Measurements from ENCODE around the gene STUB1.

DNA sequence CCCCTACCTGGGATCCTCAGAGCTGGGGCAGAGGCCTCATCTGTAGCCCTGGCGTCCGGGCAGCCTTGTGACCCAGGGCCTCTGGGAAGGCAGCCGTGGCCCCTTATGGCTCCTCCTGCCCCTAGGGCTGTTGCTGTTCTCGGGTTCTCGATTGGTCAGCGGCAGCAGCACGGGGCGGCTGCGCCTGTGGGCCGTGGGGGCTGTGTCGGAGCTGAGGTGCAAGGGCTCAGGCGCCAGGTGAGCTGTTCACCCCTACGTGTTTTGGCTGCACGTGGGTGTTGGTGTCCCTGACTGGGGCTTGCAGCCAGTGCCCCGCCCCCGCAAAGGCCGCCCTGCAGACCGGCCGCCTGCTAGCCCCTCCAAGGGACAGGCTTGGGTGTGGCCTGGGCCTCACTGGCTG, 18.1 kb upstream of the STUB1 start:
- TF ChIP-seq, protein P1, sequence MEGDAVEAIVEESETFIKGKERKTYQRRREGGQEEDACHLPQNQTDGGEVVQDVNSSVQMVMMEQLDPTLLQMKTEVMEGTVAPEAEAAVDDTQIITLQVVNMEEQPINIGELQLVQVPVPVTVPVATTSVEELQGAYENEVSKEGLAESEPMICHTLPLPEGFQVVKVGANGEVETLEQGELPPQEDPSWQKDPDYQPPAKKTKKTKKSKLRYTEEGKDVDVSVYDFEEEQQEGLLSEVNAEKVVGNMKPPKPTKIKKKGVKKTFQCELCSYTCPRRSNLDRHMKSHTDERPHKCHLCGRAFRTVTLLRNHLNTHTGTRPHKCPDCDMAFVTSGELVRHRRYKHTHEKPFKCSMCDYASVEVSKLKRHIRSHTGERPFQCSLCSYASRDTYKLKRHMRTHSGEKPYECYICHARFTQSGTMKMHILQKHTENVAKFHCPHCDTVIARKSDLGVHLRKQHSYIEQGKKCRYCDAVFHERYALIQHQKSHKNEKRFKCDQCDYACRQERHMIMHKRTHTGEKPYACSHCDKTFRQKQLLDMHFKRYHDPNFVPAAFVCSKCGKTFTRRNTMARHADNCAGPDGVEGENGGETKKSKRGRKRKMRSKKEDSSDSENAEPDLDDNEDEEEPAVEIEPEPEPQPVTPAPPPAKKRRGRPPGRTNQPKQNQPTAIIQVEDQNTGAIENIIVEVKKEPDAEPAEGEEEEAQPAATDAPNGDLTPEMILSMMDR (IDR thresholded peaks at IDR 0.05 in 2 of 3, conservative IDR thresholded peaks at IDR 0.05 in 1 of 3; ENCODE audit: borderline replicate concordance in 1 of 3, insufficient read depth in 1 of 3, low read depth in 2 of 3, low read length in 2 of 3): no peak
- no peak for TF ChIP-seq SIN3A (IDR thresholded peaks at IDR 0.05; ENCODE audit: low read depth)
- TF ChIP-seq POLR2AphosphoS5 (IDR thresholded peaks at IDR 0.05; ENCODE audit: low read depth, low read length): no peak
- TF ChIP-seq EZH2phosphoT487 (IDR thresholded peaks at IDR 0.05; ENCODE audit: borderline replicate concordance): no peak
- TF ChIP-seq, protein P2, sequence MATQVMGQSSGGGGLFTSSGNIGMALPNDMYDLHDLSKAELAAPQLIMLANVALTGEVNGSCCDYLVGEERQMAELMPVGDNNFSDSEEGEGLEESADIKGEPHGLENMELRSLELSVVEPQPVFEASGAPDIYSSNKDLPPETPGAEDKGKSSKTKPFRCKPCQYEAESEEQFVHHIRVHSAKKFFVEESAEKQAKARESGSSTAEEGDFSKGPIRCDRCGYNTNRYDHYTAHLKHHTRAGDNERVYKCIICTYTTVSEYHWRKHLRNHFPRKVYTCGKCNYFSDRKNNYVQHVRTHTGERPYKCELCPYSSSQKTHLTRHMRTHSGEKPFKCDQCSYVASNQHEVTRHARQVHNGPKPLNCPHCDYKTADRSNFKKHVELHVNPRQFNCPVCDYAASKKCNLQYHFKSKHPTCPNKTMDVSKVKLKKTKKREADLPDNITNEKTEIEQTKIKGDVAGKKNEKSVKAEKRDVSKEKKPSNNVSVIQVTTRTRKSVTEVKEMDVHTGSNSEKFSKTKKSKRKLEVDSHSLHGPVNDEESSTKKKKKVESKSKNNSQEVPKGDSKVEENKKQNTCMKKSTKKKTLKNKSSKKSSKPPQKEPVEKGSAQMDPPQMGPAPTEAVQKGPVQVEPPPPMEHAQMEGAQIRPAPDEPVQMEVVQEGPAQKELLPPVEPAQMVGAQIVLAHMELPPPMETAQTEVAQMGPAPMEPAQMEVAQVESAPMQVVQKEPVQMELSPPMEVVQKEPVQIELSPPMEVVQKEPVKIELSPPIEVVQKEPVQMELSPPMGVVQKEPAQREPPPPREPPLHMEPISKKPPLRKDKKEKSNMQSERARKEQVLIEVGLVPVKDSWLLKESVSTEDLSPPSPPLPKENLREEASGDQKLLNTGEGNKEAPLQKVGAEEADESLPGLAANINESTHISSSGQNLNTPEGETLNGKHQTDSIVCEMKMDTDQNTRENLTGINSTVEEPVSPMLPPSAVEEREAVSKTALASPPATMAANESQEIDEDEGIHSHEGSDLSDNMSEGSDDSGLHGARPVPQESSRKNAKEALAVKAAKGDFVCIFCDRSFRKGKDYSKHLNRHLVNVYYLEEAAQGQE (IDR thresholded peaks at IDR 0.05; ENCODE audit: low read depth): no peak
- no peak for TF ChIP-seq CEBPB (IDR thresholded peaks at IDR 0.05; ENCODE audit: low read depth)
- TF ChIP-seq RAD21 (IDR thresholded peaks at IDR 0.05; ENCODE audit: low read depth): no peak
- TF ChIP-seq POLR2A (IDR thresholded peaks at IDR 0.05; ENCODE audit: borderline replicate concordance, extremely low read depth, insufficient read depth, insufficient read length): no peak
- no peak for TF ChIP-seq ZNF274 (IDR thresholded peaks at IDR 0.05; ENCODE audit: low read depth, low read length)
